ENCODE data around the gene CEPT1.
A peak's percentile ranks its signal among the peaks of the same experiment; 100 is the strongest.

CEPT1 gene

GRCh38 chr1:111147948-111148347, 7.9 kb downstream of the CEPT1 start:
- no peak for DNase-seq

GRCh38 chr1:111148376-111148881, 8.4 kb downstream of the CEPT1 start:
- DNase-seq, result no peak

GRCh38 chr1:111151838-111152237, 11.8 kb downstream of the CEPT1 start:
- DNase-seq, result no peak

GRCh38 chr1:111154021-111154999, 14.3 kb downstream of the CEPT1 start:
- DNase-seq, result no peak

GRCh38 chr1:111157431-111157830, 17.4 kb downstream of the CEPT1 start:
- DNase-seq, result no peak

- DNase-seq, result no peak
Observed at GRCh38 chr1:111161843-111162487, 21.9 kb downstream of the CEPT1 start.

GRCh38 chr1:111162488-111162880, 22.5 kb downstream of the CEPT1 start:
- no peak for DNase-seq

- DNase-seq, result no peak
Observed at GRCh38 chr1:111163363-111163762, 23.3 kb downstream of the CEPT1 start.

GRCh38 chr1:111164151-111164550, 24.1 kb downstream of the CEPT1 start:
- DNase-seq, result no peak

- DNase-seq, result no peak
Observed at GRCh38 chr1:111172463-111172862, 32.4 kb downstream of the CEPT1 start.

GRCh38 chr1:111174070-111174469, 34.0 kb downstream of the CEPT1 start:
- no peak for DNase-seq

GRCh38 chr1:111175349-111175748, 35.3 kb downstream of the CEPT1 start:
- no peak for DNase-seq

- no peak for DNase-seq
Observed at GRCh38 chr1:111176678-111177077, 36.7 kb downstream of the CEPT1 start.

GRCh38 chr1:111179968-111180533, 40.0 kb downstream of the CEPT1 start:
- DNase-seq, result no peak

- no peak for DNase-seq
Observed at GRCh38 chr1:111182052-111182451, 42.0 kb downstream of the CEPT1 start.

- DNase-seq, result no peak
Observed at GRCh38 chr1:111183308-111184069, 43.5 kb downstream of the CEPT1 start.

GRCh38 chr1:111184663-111185062, 44.6 kb downstream of the CEPT1 start:
- DNase-seq, result no peak

- no peak for DNase-seq
Observed at GRCh38 chr1:111190931-111191451, 51.0 kb downstream of the CEPT1 start.

- peak; percentile 81 for DNase-seq
Observed at GRCh38 chr1:111191496-111191895, 51.5 kb downstream of the CEPT1 start.

- no peak for DNase-seq
Observed at GRCh38 chr1:111192074-111192473, 52.1 kb downstream of the CEPT1 start.

- DNase-seq, result no peak
Observed at GRCh38 chr1:111192658-111193519, 52.9 kb downstream of the CEPT1 start.
